Occipital lobe (tissue), 2 donors: ENCODE data around the gene VAMP2. TPM values are rescaled to one million over a fixed set of nuclear protein-coding genes. Genes with fewer than 3 reads are reported as not detected.

Experiments
- DNase-seq: peaks from one replicate; lab custom pipeline; 2025; lab: John Stamatoyannopoulos, UW
- total RNA-seq: library from RNA; depleted of rRNA; stranded (reverse); fragments of >200 nt; gene quantifications from one replicate; pipeline ENCODE4 v1.2.3, GENCODE V29; 2014

The VAMP2 gene
- total RNA-seq, 1 donor from 2014 or later, result 27.9 TPM

- no peak for DNase-seq
Measured at GRCh38 chr17:8123695-8124349, 38.9 kb downstream of the VAMP2 start, which contains the start of gene HES7. TSS of gene HES7 (minus strand) at chr17:8124106. CDS start at chr17:8124084, 22 bp downstream.

GRCh38 chr17:8122924-8123694 lies 39.6 kb downstream of the VAMP2 start:
- DNase-seq, result no peak

- DNase-seq, result peak; percentile 40
Measured at GRCh38 chr17:8122422-8122923, 40.3 kb downstream of the VAMP2 start.

GRCh38 chr17:8121681-8122421 lies 40.9 kb downstream of the VAMP2 start:
- DNase-seq, result peak; percentile 62

GRCh38 chr17:8121407-8121680 lies 41.4 kb downstream of the VAMP2 start:
- no peak for DNase-seq

GRCh38 chr17:8120520-8121406 lies 42.0 kb downstream of the VAMP2 start:
- DNase-seq, result peak; percentile 30

GRCh38 chr17:8119581-8120519 lies 42.9 kb downstream of the VAMP2 start:
- peak; percentile 69 for DNase-seq

- DNase-seq, result peak; percentile 83
Measured at GRCh38 chr17:8118769-8119580, 43.8 kb downstream of the VAMP2 start.

- no peak for DNase-seq
Measured at GRCh38 chr17:8117980-8118768, 44.6 kb downstream of the VAMP2 start, which contains the start of gene ALOXE3. TSS of gene ALOXE3 (minus strand) at chr17:8118514. CDS start at chr17:8117990, 524 bp downstream.

- no peak for DNase-seq
Measured at GRCh38 chr17:8117367-8117979, 45.3 kb downstream of the VAMP2 start.

GRCh38 chr17:8116776-8117175 lies 46.0 kb downstream of the VAMP2 start:
- DNase-seq, result no peak

- DNase-seq, result no peak
Measured at GRCh38 chr17:8110907-8111306, 51.8 kb downstream of the VAMP2 start.

GRCh38 chr17:8110456-8110804 lies 52.3 kb downstream of the VAMP2 start:
- no peak for DNase-seq

GRCh38 chr17:8109661-8110455 lies 52.9 kb downstream of the VAMP2 start:
- no peak for DNase-seq
